Measurements from ENCODE around the gene PRCP. TPM values are rescaled to one million over a fixed set of nuclear protein-coding genes. Genes with fewer than 3 reads are reported as not detected.

PRCP gene
- polyA plus RNA-seq, 4 donors = 6.7 to 76.2 (median 21.0) TPM

- H3K4me1 ChIP-seq (ENCODE audit: control insufficient read depth in 3 of 3, insufficient read depth in 2 of 3, low read depth in 1 of 3, low read length in 2 of 3) = peaks cover 0 to 4% (median 2%) of the 10 kb centered on the region in 3 donors
- H3K36me3 ChIP-seq (ENCODE audit: control insufficient read depth in 3 of 3, insufficient read depth in 2 of 3, low read depth in 1 of 3, low read length in 3 of 3) = no peaks in the 10 kb centered on the region
- no peaks in the 10 kb centered on the region for H3K9me3 ChIP-seq (ENCODE audit: control insufficient read depth in 2 of 2, insufficient read depth in 1 of 2, low read depth in 1 of 2, low read length in 1 of 2)
- no peaks in the 10 kb centered on the region for H3K27me3 ChIP-seq (ENCODE audit: control insufficient read depth in 3 of 3, insufficient read depth in 3 of 3, low read length in 3 of 3)
- no peak overlapping the region for H3K4me3 ChIP-seq (ENCODE audit: low read depth in 1 of 3, low read length in 3 of 3)
- peak; percentile 28 to 36 for DNase-seq
- no peak overlapping the region for H3K27ac ChIP-seq (ENCODE audit: low read depth in 1 of 3, low read length in 2 of 3)
- FAIRE-seq = no peak
- WGBS, 3 donors = 76 to 90% (median 88%) methylated on average over 1 of the region's 1 CpG
Observed at GRCh38 chr11:82906236-82906635, 6.0 kb upstream of the PRCP start.

DNA sequence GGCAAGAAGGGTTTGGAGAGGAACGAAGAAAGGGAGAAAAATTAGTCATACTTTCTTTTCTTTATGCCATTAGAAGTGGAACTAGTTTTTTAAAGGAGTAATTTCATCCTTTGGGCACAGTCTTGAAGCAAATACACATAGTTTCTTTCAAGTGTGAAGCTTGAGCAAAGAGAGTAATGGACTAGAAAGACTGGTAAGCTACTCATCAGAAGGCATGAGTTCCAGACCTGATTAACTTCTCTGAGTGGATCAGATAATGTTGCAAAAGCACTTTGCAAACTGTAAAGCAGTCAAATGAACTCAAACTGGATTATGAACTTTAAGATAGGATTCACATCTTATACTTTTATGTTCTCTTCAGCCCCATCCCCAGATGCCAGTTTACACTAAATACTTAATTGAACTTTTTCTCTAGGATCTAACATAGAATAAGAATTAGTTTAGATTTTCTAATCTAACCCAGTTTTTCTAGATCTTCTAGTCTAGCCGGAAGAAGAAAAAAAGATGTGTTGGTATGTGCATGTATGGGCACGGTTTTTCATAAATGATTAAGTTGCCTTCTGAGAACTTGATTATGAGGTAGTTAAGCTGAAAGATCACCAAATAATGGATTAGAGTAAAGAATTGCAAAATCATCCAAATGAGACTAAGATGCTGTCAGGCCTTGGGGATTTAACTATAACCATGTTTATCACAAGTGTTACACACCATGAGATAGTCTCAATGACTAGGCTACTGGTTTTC is 3.8 kb upstream of the PRCP start:
- WGBS, 3 donors = 67 to 74% (median 68%) methylated on average over 3 of the region's 3 CpGs
- H3K27ac ChIP-seq (ENCODE audit: low read depth in 1 of 3, low read length in 2 of 3) = no peak overlapping the region
- FAIRE-seq = no peak

GRCh38 chr11:82902880-82903279 is 2.6 kb upstream of the PRCP start:
- Histone ChIP-seq H3K36me3 (ENCODE audit: control insufficient read depth in 3 of 3, insufficient read depth in 2 of 3, low read depth in 1 of 3, low read length in 3 of 3) (no peaks in the 10 kb centered on the region), H3K9me3 (ENCODE audit: control insufficient read depth in 2 of 2, insufficient read depth in 1 of 2, low read depth in 1 of 2, low read length in 1 of 2) (no peaks in the 10 kb centered on the region), H3K27me3 (ENCODE audit: control insufficient read depth in 3 of 3, insufficient read depth in 3 of 3, low read length in 3 of 3) (no peaks in the 10 kb centered on the region), H3K4me1 (ENCODE audit: control insufficient read depth in 3 of 3, insufficient read depth in 2 of 3, low read depth in 1 of 3, low read length in 2 of 3) (peaks cover 0 to 13% (median 8%) of the 10 kb centered on the region in 3 donors), H3K27ac (ENCODE audit: low read depth in 1 of 3, low read length in 2 of 3) (no peak overlapping the region), H3K4me3 (ENCODE audit: low read depth in 1 of 3, low read length in 3 of 3) (no peak overlapping the region)
- WGBS, 3 donors = 63 to 76% (median 73%) methylated on average over 3 of the region's 3 CpGs
- no peak for FAIRE-seq
- DNase-seq = no peak

More for the DNA sequence above, 3.8 kb upstream of the PRCP start:
- Histone ChIP-seq H3K9me3 (ENCODE audit: control insufficient read depth in 2 of 2, insufficient read depth in 1 of 2, low read depth in 1 of 2, low read length in 1 of 2) (no peaks in the 10 kb centered on the region), H3K4me1 (ENCODE audit: control insufficient read depth in 3 of 3, insufficient read depth in 2 of 3, low read depth in 1 of 3, low read length in 2 of 3) (peaks cover 0 to 13% (median 8%) of the 10 kb centered on the region in 3 donors), H3K27me3 (ENCODE audit: control insufficient read depth in 3 of 3, insufficient read depth in 3 of 3, low read length in 3 of 3) (no peaks in the 10 kb centered on the region), H3K36me3 (ENCODE audit: control insufficient read depth in 3 of 3, insufficient read depth in 2 of 3, low read depth in 1 of 3, low read length in 3 of 3) (no peaks in the 10 kb centered on the region), H3K4me3 (ENCODE audit: low read depth in 1 of 3, low read length in 3 of 3) (no peak overlapping the region)
- DNase-seq = no peak

DNA sequence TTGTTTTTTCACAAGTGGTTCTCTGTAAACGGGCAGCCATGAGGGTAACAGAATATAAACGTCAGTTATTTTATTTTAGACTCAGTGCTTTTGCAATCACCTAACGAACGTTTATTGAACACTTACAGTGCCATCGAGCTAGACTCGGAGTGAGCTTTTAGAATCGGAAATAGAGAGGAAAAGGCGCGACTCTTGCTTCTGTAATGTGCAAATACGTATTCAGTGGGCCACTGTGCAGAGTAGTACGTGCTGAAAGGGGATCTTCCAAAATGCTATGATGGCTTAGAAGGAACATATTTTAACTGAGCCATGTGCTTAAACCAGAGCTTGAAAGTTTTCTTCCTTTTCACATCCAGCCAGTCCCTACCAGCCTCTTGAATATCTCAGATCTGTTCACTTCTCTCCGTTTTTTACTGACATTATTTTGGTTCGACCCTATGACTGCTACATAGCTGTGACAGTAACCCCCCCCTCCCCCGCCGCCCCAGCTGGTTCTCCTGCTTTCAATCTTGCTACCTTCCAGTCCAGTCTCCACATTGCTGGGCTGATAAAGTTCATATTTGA is 1.8 kb upstream of the PRCP start:
- Histone ChIP-seq H3K27me3 (ENCODE audit: control insufficient read depth in 3 of 3, insufficient read depth in 3 of 3, low read length in 3 of 3) (no peaks in the 10 kb centered on the region), H3K27ac (ENCODE audit: low read depth in 1 of 3, low read length in 2 of 3) (no peak overlapping the region), H3K4me1 (ENCODE audit: control insufficient read depth in 3 of 3, insufficient read depth in 2 of 3, low read depth in 1 of 3, low read length in 2 of 3) (peaks cover 0 to 13% (median 8%) of the 10 kb centered on the region in 3 donors), H3K4me3 (ENCODE audit: low read depth in 1 of 3, low read length in 3 of 3) (peak overlapping the region in 2 of 3 donors; percentile 23 to 90), H3K9me3 (ENCODE audit: control insufficient read depth in 2 of 2, insufficient read depth in 1 of 2, low read depth in 1 of 2, low read length in 1 of 2) (no peaks in the 10 kb centered on the region), H3K36me3 (ENCODE audit: control insufficient read depth in 3 of 3, insufficient read depth in 2 of 3, low read depth in 1 of 3, low read length in 3 of 3) (no peaks in the 10 kb centered on the region)
- WGBS, 3 donors = 2 to 3% (median 3%) methylated on average over 15 of the region's 15 CpGs
- no peak for FAIRE-seq
- no peak for DNase-seq

DNA sequence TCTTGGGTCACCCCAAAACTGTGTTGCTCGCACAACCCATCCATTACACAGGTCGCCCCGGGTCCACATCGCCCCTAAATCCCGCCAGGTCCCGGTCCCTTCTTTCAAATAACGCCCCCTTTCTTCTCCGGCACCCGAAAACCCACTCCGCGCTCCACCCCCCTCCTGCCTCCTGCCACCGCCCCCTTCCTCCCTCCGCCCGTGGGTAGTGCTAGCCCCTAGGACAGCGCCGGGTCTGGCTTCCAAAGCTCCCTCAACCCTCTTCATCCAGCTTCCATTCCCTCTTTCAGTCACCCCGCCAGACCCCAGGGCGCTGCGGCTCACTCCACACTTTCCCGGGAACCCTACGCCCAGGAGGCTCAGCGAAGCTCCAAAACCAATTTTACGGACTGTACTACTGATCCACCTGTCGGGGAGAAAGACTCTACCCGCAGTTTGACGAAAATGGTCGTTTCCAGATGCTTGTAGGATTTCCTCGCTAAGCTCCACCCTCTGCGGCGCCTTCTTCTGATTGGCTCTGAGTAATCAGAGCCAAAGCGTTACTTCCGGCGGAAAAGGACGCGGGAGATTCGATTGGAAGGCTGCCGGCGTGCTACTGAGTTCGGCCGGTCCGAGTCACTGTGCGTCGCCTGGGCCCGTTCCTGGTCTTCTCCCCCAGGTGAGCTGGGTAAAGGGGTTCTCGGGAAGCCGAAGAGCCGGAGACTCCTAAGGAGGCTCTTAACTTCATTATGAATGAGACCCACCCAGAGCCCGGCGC is 1.1 kb upstream of the PRCP start, which contains the start of gene DDIAS:
Gene DDIAS, plus strand, starts transcription at position 572 of the 757 bp plus-strand sequence. CDS start 13,003 bp downstream, outside the sequence.
- 0% methylated on average over 48 to 49 of the region's 49 CpGs for WGBS, 3 donors
- no peaks in the 10 kb centered on the region for H3K27me3 ChIP-seq (ENCODE audit: control insufficient read depth in 3 of 3, insufficient read depth in 3 of 3, low read length in 3 of 3)
- H3K36me3 ChIP-seq (ENCODE audit: control insufficient read depth in 3 of 3, insufficient read depth in 2 of 3, low read depth in 1 of 3, low read length in 3 of 3) = no peaks in the 10 kb centered on the region
- H3K4me3 ChIP-seq (ENCODE audit: low read depth in 1 of 3, low read length in 3 of 3) = peak within 1 kb of the TSS; percentile 34 to 90 (median 64)
- H3K9me3 ChIP-seq (ENCODE audit: control insufficient read depth in 2 of 2, insufficient read depth in 1 of 2, low read depth in 1 of 2, low read length in 1 of 2) = no peaks in the 10 kb centered on the region
- no peak for FAIRE-seq
- H3K4me1 ChIP-seq (ENCODE audit: control insufficient read depth in 3 of 3, insufficient read depth in 2 of 3, low read depth in 1 of 3, low read length in 2 of 3) = peaks cover 0 to 13% (median 8%) of the 10 kb centered on the region in 3 donors
- H3K27ac ChIP-seq (ENCODE audit: low read depth in 1 of 3, low read length in 2 of 3) = peak within 1 kb of the TSS; percentile 87 to 99 (median 90)
- DNase-seq = peak; percentile 96 to 99

DNA sequence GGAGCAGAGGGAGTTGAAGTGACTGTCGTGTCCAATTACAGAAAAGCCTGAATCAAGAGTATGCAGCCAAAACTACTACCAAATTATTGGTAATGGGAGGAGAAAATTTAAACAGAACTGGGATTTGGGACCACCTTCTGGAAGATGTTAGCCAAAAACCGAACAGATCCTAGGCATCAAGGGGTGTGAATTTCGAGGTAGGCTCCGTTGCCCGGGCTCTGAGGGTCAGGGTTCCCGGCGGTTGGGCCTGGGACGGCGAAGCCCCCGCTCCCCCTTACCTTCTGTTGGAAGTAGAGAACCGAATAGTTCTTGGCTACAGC is 313 bp downstream of the PRCP start:
- Histone ChIP-seq H3K4me3 (ENCODE audit: low read depth in 1 of 3, low read length in 3 of 3) (peak overlapping the region; percentile 56 to 90 (median 64)), H3K27me3 (ENCODE audit: control insufficient read depth in 3 of 3, insufficient read depth in 3 of 3, low read length in 3 of 3) (no peaks in the 10 kb centered on the region), H3K4me1 (ENCODE audit: control insufficient read depth in 3 of 3, insufficient read depth in 2 of 3, low read depth in 1 of 3, low read length in 2 of 3) (peaks cover 0 to 17% (median 8%) of the 10 kb centered on the region in 3 donors), H3K27ac (ENCODE audit: low read depth in 1 of 3, low read length in 2 of 3) (peak overlapping the region; percentile 87 to 99 (median 90)), H3K36me3 (ENCODE audit: control insufficient read depth in 3 of 3, insufficient read depth in 2 of 3, low read depth in 1 of 3, low read length in 3 of 3) (no peaks in the 10 kb centered on the region), H3K9me3 (ENCODE audit: control insufficient read depth in 2 of 2, insufficient read depth in 1 of 2, low read depth in 1 of 2, low read length in 1 of 2) (no peaks in the 10 kb centered on the region)
- DNase-seq (no peak), FAIRE-seq (no peak)
- WGBS, 3 donors = 0 to 3% (median 1%) methylated on average over 11 of the region's 11 CpGs

GRCh38 chr11:82899186-82899820 is 927 bp downstream of the PRCP start:
- no peaks in the 10 kb centered on the region for H3K9me3 ChIP-seq (ENCODE audit: control insufficient read depth in 2 of 2, insufficient read depth in 1 of 2, low read depth in 1 of 2, low read length in 1 of 2)
- H3K27ac ChIP-seq (ENCODE audit: low read depth in 1 of 3, low read length in 2 of 3) = peak overlapping the region in 1 of 3 donors; percentile 6
- DNase-seq (peak; percentile 19 to 31), FAIRE-seq (no peak)
- WGBS, 3 donors = 19 to 32% (median 22%) methylated on average over 3 of the region's 3 CpGs
- no peaks in the 10 kb centered on the region for H3K36me3 ChIP-seq (ENCODE audit: control insufficient read depth in 3 of 3, insufficient read depth in 2 of 3, low read depth in 1 of 3, low read length in 3 of 3)
- peaks cover 0 to 17% (median 8%) of the 10 kb centered on the region in 3 donors for H3K4me1 ChIP-seq (ENCODE audit: control insufficient read depth in 3 of 3, insufficient read depth in 2 of 3, low read depth in 1 of 3, low read length in 2 of 3)
- H3K4me3 ChIP-seq (ENCODE audit: low read depth in 1 of 3, low read length in 3 of 3) = peak overlapping the region in 1 of 3 donors; percentile 90
- no peaks in the 10 kb centered on the region for H3K27me3 ChIP-seq (ENCODE audit: control insufficient read depth in 3 of 3, insufficient read depth in 3 of 3, low read length in 3 of 3)

GRCh38 chr11:82898241-82898640 is 2.0 kb downstream of the PRCP start:
- Histone ChIP-seq H3K27me3 (ENCODE audit: control insufficient read depth in 3 of 3, insufficient read depth in 3 of 3, low read length in 3 of 3) (no peaks in the 10 kb centered on the region), H3K27ac (ENCODE audit: low read depth in 1 of 3, low read length in 2 of 3) (no peak overlapping the region), H3K9me3 (ENCODE audit: control insufficient read depth in 2 of 2, insufficient read depth in 1 of 2, low read depth in 1 of 2, low read length in 1 of 2) (no peaks in the 10 kb centered on the region), H3K4me3 (ENCODE audit: low read depth in 1 of 3, low read length in 3 of 3) (no peak overlapping the region), H3K4me1 (ENCODE audit: control insufficient read depth in 3 of 3, insufficient read depth in 2 of 3, low read depth in 1 of 3, low read length in 2 of 3) (peaks cover 0 to 17% (median 8%) of the 10 kb centered on the region in 3 donors), H3K36me3 (ENCODE audit: control insufficient read depth in 3 of 3, insufficient read depth in 2 of 3, low read depth in 1 of 3, low read length in 3 of 3) (no peaks in the 10 kb centered on the region)
- no peak for FAIRE-seq
- DNase-seq = no peak
- WGBS, 3 donors = 46 to 50% (median 49%) methylated on average over 1 of the region's 1 CpG

All from small intestine (tissue), 7 donors.